A673 (cell line): ENCODE results near the gene PCED1A.

ENCODE experiments used
- CTCF ChIP-seq: fragments of 300-800, 200-600 bp; sonication (generic); conservative IDR thresholded peaks from 2 replicates; pipeline ENCODE4 v1.5.1; 2017; ENCODE audit warnings: low read depth, mild to moderate bottlenecking, antibody characterized with exemption, low read length, moderate library complexity, mixed read lengths
- EZH2 ChIP-seq: fragments of 200-600 bp; sonication (generic); IDR thresholded peaks from 2 replicates; pipeline ENCODE4 v1.6.1; 2017; ENCODE audit warnings: borderline replicate concordance, low read depth, mild to moderate bottlenecking, mixed read lengths, antibody characterized with exemption, low read length; ENCODE audit not compliant: poor library complexity, severe bottlenecking

GRCh38 chr20:2817891-2818595 lies 22.4 kb downstream of the PCED1A start:
- TF ChIP-seq EZH2 = no peak
- no peak for TF ChIP-seq CTCF
